Activated CD8-positive, alpha-beta memory T cell treated with anti-CD3 and anti-CD28 coated beads, Interleukin-2, amount 50 U/mL, for 48 hours (primary cell): Measurements from ENCODE around the gene NSG2.
"Not testable (repeated sequence)": the region's sequence is repeated elsewhere in the genome, so short reads cannot be mapped to it uniquely, and the experiment has no call there.

Experiments
- DNase-seq: peaks from one replicate; pipeline ENCODE4 v3.0.0-alpha.2; 2020

NSG2 gene

GRCh38 chr5:174045470-174046025 lies at the start of gene NSG2:
Gene NSG2 (plus strand): TSS chr5:174045706. CDS start chr5:174046756, 1,050 bp downstream.
- DNase-seq = peak; percentile 54

- no peak for DNase-seq
Observed at GRCh38 chr5:173997331-173997730, 48.2 kb upstream of the NSG2 start.

- no peak for DNase-seq
Observed at GRCh38 chr5:173998531-173998930, 47.0 kb upstream of the NSG2 start.

GRCh38 chr5:174000076-174000475 lies 45.4 kb upstream of the NSG2 start:
- no peak for DNase-seq

- no peak for DNase-seq
Observed at GRCh38 chr5:174003795-174004194, 41.7 kb upstream of the NSG2 start.

- no peak for DNase-seq
Observed at GRCh38 chr5:174008922-174009321, 36.6 kb upstream of the NSG2 start.

GRCh38 chr5:174010365-174010764 lies 35.1 kb upstream of the NSG2 start:
- no peak for DNase-seq

GRCh38 chr5:174011441-174011840 lies 34.1 kb upstream of the NSG2 start:
- no peak for DNase-seq

GRCh38 chr5:174020069-174020927 lies 25.2 kb upstream of the NSG2 start:
- not testable (repeated sequence) for DNase-seq

- DNase-seq = no peak
Observed at GRCh38 chr5:174020928-174021304, 24.6 kb upstream of the NSG2 start.

GRCh38 chr5:174022384-174023095 lies 23.0 kb upstream of the NSG2 start:
- DNase-seq = no peak

GRCh38 chr5:174030286-174030685 lies 15.2 kb upstream of the NSG2 start:
- DNase-seq = no peak

- DNase-seq = no peak
Observed at GRCh38 chr5:174044466-174045254, 846 bp upstream of the NSG2 start.

GRCh38 chr5:174046558-174046957 lies 1.1 kb downstream of the NSG2 start:
- no peak for DNase-seq

- DNase-seq = no peak
Observed at GRCh38 chr5:174047472-174048099, 2.1 kb downstream of the NSG2 start.

GRCh38 chr5:174052636-174053035 lies 7.1 kb downstream of the NSG2 start:
- DNase-seq = no peak

GRCh38 chr5:174053905-174054304 lies 8.4 kb downstream of the NSG2 start:
- DNase-seq = no peak

GRCh38 chr5:174056064-174056847 lies 10.8 kb downstream of the NSG2 start:
- no peak for DNase-seq

GRCh38 chr5:174057206-174057605 lies 11.7 kb downstream of the NSG2 start:
- DNase-seq = no peak

GRCh38 chr5:174058433-174059122 lies 13.1 kb downstream of the NSG2 start:
- no peak for DNase-seq

- no peak for DNase-seq
Observed at GRCh38 chr5:174059247-174059646, 13.7 kb downstream of the NSG2 start.
